CD4-positive, alpha-beta T cell treated with Interleukin-21 for 1 hour (primary cell): ENCODE measurements around the gene CDK8.
"Not testable (repeated sequence)": the region's sequence is repeated elsewhere in the genome, so short reads cannot be mapped to it uniquely, and the experiment has no call there.

Experiments
- DNase-seq: peaks from one replicate; pipeline ENCODE4 v3.0.0-alpha.2; 2020

The CDK8 gene

GRCh38 chr13:26254583-26255111, 718 bp downstream of the CDK8 start:
- DNase-seq = peak; percentile 66

- DNase-seq = no peak
Observed at GRCh38 chr13:26255115-26255514, 1.2 kb downstream of the CDK8 start.

- no peak for DNase-seq
Observed at GRCh38 chr13:26255691-26256277, 1.9 kb downstream of the CDK8 start.

GRCh38 chr13:26257049-26257448, 3.1 kb downstream of the CDK8 start:
- no peak for DNase-seq

- no peak for DNase-seq
Observed at GRCh38 chr13:26259634-26260033, 5.7 kb downstream of the CDK8 start.

- no peak for DNase-seq
Observed at GRCh38 chr13:26262156-26262555, 8.2 kb downstream of the CDK8 start.

- no peak for DNase-seq
Observed at GRCh38 chr13:26266311-26266710, 12.4 kb downstream of the CDK8 start.

GRCh38 chr13:26270707-26271106, 16.8 kb downstream of the CDK8 start:
- no peak for DNase-seq

- no peak for DNase-seq
Observed at GRCh38 chr13:26272621-26273020, 18.7 kb downstream of the CDK8 start.

GRCh38 chr13:26280295-26280694, 26.4 kb downstream of the CDK8 start:
- no peak for DNase-seq

GRCh38 chr13:26280822-26281221, 26.9 kb downstream of the CDK8 start:
- no peak for DNase-seq

- not testable (repeated sequence) for DNase-seq
Observed at GRCh38 chr13:26285911-26286310, 32.0 kb downstream of the CDK8 start.

GRCh38 chr13:26288838-26289237, 34.9 kb downstream of the CDK8 start:
- DNase-seq = not testable (repeated sequence)

- no peak for DNase-seq
Observed at GRCh38 chr13:26295812-26296211, 41.9 kb downstream of the CDK8 start.

GRCh38 chr13:26299168-26299750, 45.3 kb downstream of the CDK8 start:
- no peak for DNase-seq

- DNase-seq = no peak
Observed at GRCh38 chr13:26300140-26300539, 46.2 kb downstream of the CDK8 start.

GRCh38 chr13:26305676-26306075, 51.7 kb downstream of the CDK8 start:
- no peak for DNase-seq

GRCh38 chr13:26307701-26308100, 53.8 kb downstream of the CDK8 start:
- no peak for DNase-seq

- DNase-seq = no peak
Observed at GRCh38 chr13:26308250-26308649, 54.3 kb downstream of the CDK8 start.

GRCh38 chr13:26308836-26309235, 54.9 kb downstream of the CDK8 start:
- no peak for DNase-seq

- DNase-seq = no peak
Observed at GRCh38 chr13:26310003-26310402, 56.1 kb downstream of the CDK8 start.

GRCh38 chr13:26310470-26310869, 56.5 kb downstream of the CDK8 start:
- DNase-seq = no peak

- DNase-seq = not testable (repeated sequence)
Observed at GRCh38 chr13:26312019-26312418, 58.1 kb downstream of the CDK8 start.

- not testable (repeated sequence) for DNase-seq
Observed at GRCh38 chr13:26316095-26316494, 62.2 kb downstream of the CDK8 start.

- no peak for DNase-seq
Observed at GRCh38 chr13:26320766-26321165, 66.8 kb downstream of the CDK8 start.
